Kidney (tissue), 14 donors: Measurements from ENCODE around the gene UBE2U. TPM values are rescaled to one million over a fixed set of nuclear protein-coding genes. Genes with fewer than 3 reads are reported as not detected.

Experiments
- DNase-seq, 5 donors: peaks; one replicate each; pipeline ENCODE4 v3.0.0-alpha.2; 2013 to 2020
- FAIRE-seq: peaks from 2 replicates; lab custom pipeline; 2012; peaks lifted over from hg19 to GRCh38; lab: Jason Lieb, UNC
- H3K27ac ChIP-seq, 2 donors: one replicate each; pipeline ENCODE4 v1.7.0; 2013; ENCODE audit warnings: low read depth in 2 of 2, low read length in 2 of 2, inconsistent platforms in 1 of 2
- H3K27me3 ChIP-seq: one replicate; pipeline ENCODE4 v1.7.1; 2013; ENCODE audit warnings: low read length, inconsistent platforms; ENCODE audit not compliant: control insufficient read depth, insufficient read depth
- H3K36me3 ChIP-seq, 3 donors: one replicate each; pipeline versions ENCODE4 v1.7.0 to v1.7.1; 2013; ENCODE audit warnings: low read length in 3 of 3, control low read depth in 1 of 3, inconsistent platforms in 1 of 3; ENCODE audit not compliant: insufficient read depth in 3 of 3, control insufficient read depth in 2 of 3
- H3K4me1 ChIP-seq, 3 donors: one replicate each; pipeline versions ENCODE4 v1.7.0 to v1.7.1; 2013; ENCODE audit warnings: low read length in 3 of 3, inconsistent platforms in 1 of 3, low read depth in 1 of 3; ENCODE audit not compliant: control insufficient read depth in 2 of 3, insufficient read depth in 2 of 3
- H3K4me3 ChIP-seq, 3 donors: one replicate each; pipeline versions ENCODE4 v1.7.0 to v1.8.1; 2013; ENCODE audit warnings: low read length in 3 of 3, control low read depth in 1 of 3, inconsistent platforms in 1 of 3
- H3K9ac ChIP-seq, 3 donors: one replicate each; pipeline versions ENCODE4 v1.7.0 to v1.7.1; 2013; ENCODE audit warnings: low read length in 3 of 3, control low read depth in 1 of 3, inconsistent platforms in 1 of 3
- H3K9me3 ChIP-seq, 3 donors: one replicate each; pipeline versions ENCODE4 v1.7.0 to v1.7.1; 2013; ENCODE audit warnings: low read length in 3 of 3, control low read depth in 1 of 3, inconsistent platforms in 1 of 3; ENCODE audit not compliant: control insufficient read depth in 2 of 3, insufficient read depth in 1 of 3
- intact Hi-C: fragments of 100-400 bp; cut with DNase I; formaldehyde crosslinking; loops from one replicate; pipeline ENCODE4 v1.11.1; 2022
- polyA plus RNA-seq: library from polyadenylated mRNA; stranded (reverse); fragments of 350-450 nt; fragmentation: Illumina TruSeq; extraction: RNeasy Lipid Tissue Mini Kit (QIAGEN cat#74804); gene quantifications from one replicate; pipeline ENCODE4 v1.2.3, GENCODE V29; 2014; ENCODE audit warnings: low read depth, low replicate concordance; ENCODE audit not compliant: insufficient read depth
- total RNA-seq: library from RNA; stranded (reverse); fragmentation: NEBNext Ultra II Directional; extraction: Animal tissue kit (Norgen Biotek cat#: 25700); gene quantifications from one replicate; pipeline ENCODE4 v1.2.1, GENCODE V29; 2021
- TF ChIP-seq, protein P1 (sequence below): IDR thresholded peaks from 3 replicates; pipeline ENCODE4 v1.5.1; 2012; ENCODE audit warnings: mild to moderate bottlenecking, moderate library complexity, borderline replicate concordance; ENCODE audit not compliant: insufficient read depth; ENCODE audit errors: extremely low read depth
- donor health status: control.
- donor health status: control.
- donor health status: control.
- donor health status: control.
- donor health status: control.
- donor health status: DM: yes; HTN: yes; CAD: no.
- donor health status: Normal renal cell carcinoma (clear cell type).

The UBE2U gene
- total and polyA plus RNA-seq, 2 donors from 2014 or later: not detected

- FAIRE-seq (no peak), DNase-seq (peak in 1 of 5 donors; percentile 13)
- Histone ChIP-seq H3K36me3 (no peaks in the 10 kb centered on the region), H3K4me3 (no peak overlapping the region), H3K27ac (no peak overlapping the region), H3K27me3 (no peaks in the 10 kb centered on the region), H3K9ac (no peak overlapping the region), H3K4me1 (no peaks in the 10 kb centered on the region), H3K9me3 (no peaks in the 10 kb centered on the region)
- TF ChIP-seq, protein P1, sequence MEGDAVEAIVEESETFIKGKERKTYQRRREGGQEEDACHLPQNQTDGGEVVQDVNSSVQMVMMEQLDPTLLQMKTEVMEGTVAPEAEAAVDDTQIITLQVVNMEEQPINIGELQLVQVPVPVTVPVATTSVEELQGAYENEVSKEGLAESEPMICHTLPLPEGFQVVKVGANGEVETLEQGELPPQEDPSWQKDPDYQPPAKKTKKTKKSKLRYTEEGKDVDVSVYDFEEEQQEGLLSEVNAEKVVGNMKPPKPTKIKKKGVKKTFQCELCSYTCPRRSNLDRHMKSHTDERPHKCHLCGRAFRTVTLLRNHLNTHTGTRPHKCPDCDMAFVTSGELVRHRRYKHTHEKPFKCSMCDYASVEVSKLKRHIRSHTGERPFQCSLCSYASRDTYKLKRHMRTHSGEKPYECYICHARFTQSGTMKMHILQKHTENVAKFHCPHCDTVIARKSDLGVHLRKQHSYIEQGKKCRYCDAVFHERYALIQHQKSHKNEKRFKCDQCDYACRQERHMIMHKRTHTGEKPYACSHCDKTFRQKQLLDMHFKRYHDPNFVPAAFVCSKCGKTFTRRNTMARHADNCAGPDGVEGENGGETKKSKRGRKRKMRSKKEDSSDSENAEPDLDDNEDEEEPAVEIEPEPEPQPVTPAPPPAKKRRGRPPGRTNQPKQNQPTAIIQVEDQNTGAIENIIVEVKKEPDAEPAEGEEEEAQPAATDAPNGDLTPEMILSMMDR: no peak
- intact Hi-C loops: no loop called here
Measured at GRCh38 chr1:64308866-64309265, 105.4 kb downstream of the UBE2U start.

- peak in 1 of 5 donors; percentile 26 for DNase-seq
- Histone ChIP-seq H3K27me3 (no peaks in the 10 kb centered on the region), H3K27ac (no peak overlapping the region), H3K9me3 (no peaks in the 10 kb centered on the region), H3K4me3 (no peak overlapping the region), H3K36me3 (no peaks in the 10 kb centered on the region), H3K9ac (no peak overlapping the region), H3K4me1 (no peaks in the 10 kb centered on the region)
- FAIRE-seq: no peak
- TF ChIP-seq, protein P1: no peak
- intact Hi-C loops: no loop called here
Measured at GRCh38 chr1:64309431-64309831, 106.0 kb downstream of the UBE2U start.

- intact Hi-C loops: no loop called here
- no peaks in the 10 kb centered on the region for H3K36me3 ChIP-seq
- no peak overlapping the region for H3K4me3 ChIP-seq
- no peaks in the 10 kb centered on the region for H3K27me3 ChIP-seq
- FAIRE-seq: no peak
- no peak overlapping the region for H3K27ac ChIP-seq
- H3K9me3 ChIP-seq: no peaks in the 10 kb centered on the region
- TF ChIP-seq, protein P1: no peak
- H3K4me1 ChIP-seq: no peaks in the 10 kb centered on the region
- DNase-seq: no peak
- no peak overlapping the region for H3K9ac ChIP-seq
Measured at GRCh38 chr1:64310760-64311159, 107.3 kb downstream of the UBE2U start.

GRCh38 chr1:64312431-64312830 is 109.0 kb downstream of the UBE2U start:
- Histone ChIP-seq H3K36me3 (no peaks in the 10 kb centered on the region), H3K4me1 (no peaks in the 10 kb centered on the region), H3K27me3 (no peaks in the 10 kb centered on the region), H3K9ac (no peak overlapping the region), H3K27ac (no peak overlapping the region), H3K9me3 (no peaks in the 10 kb centered on the region), H3K4me3 (no peak overlapping the region)
- TF ChIP-seq, protein P1: no peak
- intact Hi-C loops: no loop called here
- no peak for DNase-seq
- no peak for FAIRE-seq
